PFSK-1 (cell line): ENCODE measurements around the gene GTSF1L.

Experiments
- FOXP2 ChIP-seq: optimal IDR thresholded peaks from 2 replicates; pipeline ENCODE3; 2011; ENCODE audit warnings: borderline replicate concordance, control low read depth, inconsistent platforms; ENCODE audit not compliant: insufficient read depth; ENCODE audit errors: extremely low read length, extremely low read depth
- POLR2AphosphoS5 ChIP-seq: IDR thresholded peaks from 2 replicates; pipeline ENCODE4 v1.6.1; 2012; ENCODE audit warnings: low read depth, mild to moderate bottlenecking, control low read depth, low read length, moderate library complexity
- REST ChIP-seq, 2 experiments: IDR thresholded peaks; 2 replicates each; pipeline versions ENCODE4 v1.6.1 to v1.8.0; 2011 to 2012; ENCODE audit warnings: low read depth in 2 of 2, low read length in 2 of 2, control low read depth in 1 of 2, inconsistent platforms in 1 of 2, mild to moderate bottlenecking in 1 of 2, moderate library complexity in 1 of 2; ENCODE audit not compliant: insufficient read depth in 1 of 2
- SIN3A ChIP-seq: IDR thresholded peaks from 2 replicates; pipeline ENCODE4 v1.6.1; 2012; ENCODE audit warnings: mild to moderate bottlenecking, low read length, moderate library complexity, borderline replicate concordance; ENCODE audit not compliant: insufficient read depth
- TAF1 ChIP-seq: IDR thresholded peaks from 2 replicates; pipeline ENCODE4 v1.6.1; 2012; ENCODE audit warnings: low read length, control low read depth, borderline replicate concordance; ENCODE audit not compliant: insufficient read depth

Gene GTSF1L

DNA sequence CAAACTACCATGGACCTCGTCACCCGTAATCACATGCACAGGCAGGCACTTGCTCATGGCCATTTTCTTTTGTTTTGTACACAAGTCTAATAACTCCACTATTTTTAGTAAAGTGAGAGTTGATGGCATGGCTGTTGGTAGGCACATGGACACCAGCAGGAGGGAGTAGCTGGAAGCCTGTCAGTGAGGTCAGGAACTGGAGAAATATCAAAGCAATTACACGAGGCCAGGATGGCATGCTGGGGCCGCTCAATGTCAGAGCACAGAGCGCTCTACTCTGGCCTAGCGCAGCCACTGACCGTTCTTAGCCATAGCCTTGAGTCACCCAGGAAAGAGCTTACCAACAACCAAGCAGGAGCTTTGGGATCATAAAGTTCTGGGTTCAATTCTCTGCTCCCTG, 36.1 kb upstream of the GTSF1L start:
- TF ChIP-seq FOXP2 (no peak), TAF1 (no peak), SIN3A (no peak), POLR2AphosphoS5 (no peak), REST (IDR thresholded peaks at IDR 0.05; ENCODE audit: insufficient read depth in 1 of 2, low read depth in 2 of 2, low read length in 2 of 2) (no peak)

DNA sequence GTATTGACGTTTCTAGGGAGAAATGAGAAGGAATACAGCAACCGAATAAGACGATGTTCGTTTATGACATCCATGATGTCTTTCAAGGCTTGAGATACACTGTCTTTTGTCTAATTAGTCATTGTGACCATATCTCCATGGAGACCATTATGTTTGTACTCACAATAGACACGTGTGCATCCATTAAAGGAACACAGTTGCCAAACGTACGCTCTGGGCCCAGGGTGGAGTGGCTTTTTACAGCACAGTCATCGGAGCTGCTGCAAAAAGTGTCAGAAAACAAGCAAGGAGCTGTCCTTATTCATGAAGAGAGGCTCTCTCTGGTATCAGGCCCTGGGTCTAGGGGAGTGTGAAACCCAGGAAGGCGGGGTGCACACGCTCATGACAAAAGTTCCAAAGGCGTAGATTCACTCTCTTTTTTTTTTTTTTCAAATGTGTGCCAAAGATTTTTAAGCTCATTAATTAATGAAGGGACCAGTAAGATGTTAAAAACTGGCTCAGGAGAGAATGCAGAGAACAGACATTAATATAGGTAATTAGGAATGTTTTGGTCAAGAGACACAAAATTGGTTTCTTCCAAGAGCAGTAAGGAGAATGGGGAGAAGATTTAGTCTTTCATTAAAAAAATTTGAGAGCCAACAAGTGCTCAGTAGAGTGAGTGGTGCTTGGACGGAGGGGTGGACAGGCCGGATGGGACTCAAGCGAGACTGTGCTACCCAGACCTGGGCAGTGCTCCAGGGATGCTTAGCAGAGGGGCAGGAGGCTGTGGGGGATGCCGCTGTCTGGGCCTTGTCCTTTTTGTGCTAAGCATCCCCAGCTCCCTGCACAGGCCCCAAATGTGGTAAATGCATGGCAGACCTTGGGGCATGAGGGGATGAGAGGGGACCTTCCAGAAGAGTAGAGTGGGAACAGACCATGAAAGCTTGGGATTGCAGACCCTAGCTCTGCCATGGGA, 34.9 kb upstream of the GTSF1L start:
- TF ChIP-seq SIN3A (no peak), REST (IDR thresholded peaks at IDR 0.05; ENCODE audit: insufficient read depth in 1 of 2, low read depth in 2 of 2, low read length in 2 of 2) (no peak), TAF1 (no peak), FOXP2 (no peak), POLR2AphosphoS5 (no peak)

- TF ChIP-seq POLR2AphosphoS5 (no peak), SIN3A (no peak), REST (IDR thresholded peaks at IDR 0.05; ENCODE audit: insufficient read depth in 1 of 2, low read depth in 2 of 2, low read length in 2 of 2) (no peak), FOXP2 (no peak), TAF1 (no peak)
These were observed 29.0 kb upstream of the GTSF1L start for GRCh38 chr20:43755851-43756250.

DNA sequence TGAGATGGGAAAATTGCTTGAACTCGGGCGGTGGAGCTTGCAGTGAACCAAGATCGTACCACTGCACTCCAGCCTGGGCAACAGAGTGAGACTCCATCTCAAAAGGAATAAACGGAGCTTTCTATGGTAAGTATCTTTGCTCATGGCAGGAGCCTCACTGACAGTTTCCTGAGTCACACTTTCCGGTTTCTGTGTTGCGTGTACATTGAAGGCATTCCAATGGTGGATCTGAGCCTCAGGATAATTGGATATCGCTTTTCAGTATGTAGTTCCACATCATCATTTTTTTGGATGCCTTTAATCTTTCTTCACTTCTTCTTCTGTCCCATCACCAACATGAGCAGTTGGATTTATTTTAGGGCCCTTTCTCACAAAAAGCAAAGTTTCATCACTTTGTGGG, 28.6 kb upstream of the GTSF1L start:
- no peak for TF ChIP-seq TAF1
- no peak for TF ChIP-seq FOXP2
- no peak for TF ChIP-seq SIN3A
- TF ChIP-seq POLR2AphosphoS5, result no peak
- TF ChIP-seq REST (IDR thresholded peaks at IDR 0.05; ENCODE audit: insufficient read depth in 1 of 2, low read depth in 2 of 2, low read length in 2 of 2), result no peak
